ENCODE measurements around the gene ZNHIT2. TPM values are rescaled to one million over a fixed set of nuclear protein-coding genes. Genes with fewer than 3 reads are reported as not detected.

ZNHIT2 gene
- total RNA-seq, 4 donors from 2014 or later, result 9.6 to 40.8 (median 12.2) TPM

DNA sequence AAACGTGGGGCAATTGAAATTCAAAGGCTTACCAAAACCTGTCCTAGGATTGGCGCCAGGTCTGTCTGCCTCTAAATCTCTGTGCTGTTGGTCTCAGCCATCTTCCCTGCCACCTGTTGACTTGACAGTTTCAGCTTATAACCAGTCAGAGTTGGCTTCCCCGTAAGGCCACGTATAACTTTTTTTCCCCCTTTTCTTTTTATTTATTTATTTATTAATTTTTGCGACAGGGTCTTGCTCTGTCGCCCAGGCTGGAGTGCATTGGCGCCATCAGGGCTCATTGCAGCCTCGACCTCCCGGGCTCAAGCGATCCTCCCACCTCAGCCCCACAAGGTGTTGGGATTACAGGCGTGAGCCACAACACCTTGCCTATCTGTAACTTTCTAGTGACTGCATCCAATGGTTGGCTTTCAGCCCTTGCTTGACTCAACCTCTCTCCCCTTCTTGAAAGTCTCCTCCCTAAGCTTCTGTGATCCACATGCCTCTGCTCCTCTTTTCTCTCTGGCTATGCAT is 18.2 kb upstream of the ZNHIT2 start:
- no peak for TF ChIP-seq EP300 (IDR thresholded peaks at IDR 0.05; ENCODE audit: low read depth)
- TF ChIP-seq, protein P1, sequence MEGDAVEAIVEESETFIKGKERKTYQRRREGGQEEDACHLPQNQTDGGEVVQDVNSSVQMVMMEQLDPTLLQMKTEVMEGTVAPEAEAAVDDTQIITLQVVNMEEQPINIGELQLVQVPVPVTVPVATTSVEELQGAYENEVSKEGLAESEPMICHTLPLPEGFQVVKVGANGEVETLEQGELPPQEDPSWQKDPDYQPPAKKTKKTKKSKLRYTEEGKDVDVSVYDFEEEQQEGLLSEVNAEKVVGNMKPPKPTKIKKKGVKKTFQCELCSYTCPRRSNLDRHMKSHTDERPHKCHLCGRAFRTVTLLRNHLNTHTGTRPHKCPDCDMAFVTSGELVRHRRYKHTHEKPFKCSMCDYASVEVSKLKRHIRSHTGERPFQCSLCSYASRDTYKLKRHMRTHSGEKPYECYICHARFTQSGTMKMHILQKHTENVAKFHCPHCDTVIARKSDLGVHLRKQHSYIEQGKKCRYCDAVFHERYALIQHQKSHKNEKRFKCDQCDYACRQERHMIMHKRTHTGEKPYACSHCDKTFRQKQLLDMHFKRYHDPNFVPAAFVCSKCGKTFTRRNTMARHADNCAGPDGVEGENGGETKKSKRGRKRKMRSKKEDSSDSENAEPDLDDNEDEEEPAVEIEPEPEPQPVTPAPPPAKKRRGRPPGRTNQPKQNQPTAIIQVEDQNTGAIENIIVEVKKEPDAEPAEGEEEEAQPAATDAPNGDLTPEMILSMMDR (IDR thresholded peaks at IDR 0.05), result no peak
- TF ChIP-seq POLR2A (IDR thresholded peaks at IDR 0.05), result no peak
- TF ChIP-seq POLR2AphosphoS5 (IDR thresholded peaks at IDR 0.05), result no peak
- in situ Hi-C loops (cut with MboI; ENCODE audit: low pct_ligation_motif_present in 1 of 4, low pct_unique_long_range_greater_than_20kb in 1 of 4, low sequenced_read_pairs in 3 of 4), result loop anchor here in 1 of 4 donors (10.0 kb wide), 1 partner anchor 49 kb away; the partner anchor contains the start of gene CAPN1
- DNase-seq, result no peak
- Histone ChIP-seq H3K27ac (peak overlapping the region; percentile 94 to 97 (median 95)), H3K9me3 (no peaks in the 10 kb centered on the region), H3K4me1 (peaks cover 17 to 39% (median 31%) of the 10 kb centered on the region in 4 donors), H3K4me3 (peak overlapping the region in 3 of 4 donors; percentile 73 to 82 (median 78)), H3K27me3 (no peaks in the 10 kb centered on the region), H3K36me3 (peaks cover 0 to 15% (median 7%) of the 10 kb centered on the region in 4 donors)
- intact Hi-C loops (cut with DNase I; ENCODE audit: low total_unique reads), result no loop called here
- WGBS, 2 donors (ENCODE audit: low coverage in 1 of 2), result 16 to 52% methylated on average over 4 to 11 of the region's 11 CpGs

DNA sequence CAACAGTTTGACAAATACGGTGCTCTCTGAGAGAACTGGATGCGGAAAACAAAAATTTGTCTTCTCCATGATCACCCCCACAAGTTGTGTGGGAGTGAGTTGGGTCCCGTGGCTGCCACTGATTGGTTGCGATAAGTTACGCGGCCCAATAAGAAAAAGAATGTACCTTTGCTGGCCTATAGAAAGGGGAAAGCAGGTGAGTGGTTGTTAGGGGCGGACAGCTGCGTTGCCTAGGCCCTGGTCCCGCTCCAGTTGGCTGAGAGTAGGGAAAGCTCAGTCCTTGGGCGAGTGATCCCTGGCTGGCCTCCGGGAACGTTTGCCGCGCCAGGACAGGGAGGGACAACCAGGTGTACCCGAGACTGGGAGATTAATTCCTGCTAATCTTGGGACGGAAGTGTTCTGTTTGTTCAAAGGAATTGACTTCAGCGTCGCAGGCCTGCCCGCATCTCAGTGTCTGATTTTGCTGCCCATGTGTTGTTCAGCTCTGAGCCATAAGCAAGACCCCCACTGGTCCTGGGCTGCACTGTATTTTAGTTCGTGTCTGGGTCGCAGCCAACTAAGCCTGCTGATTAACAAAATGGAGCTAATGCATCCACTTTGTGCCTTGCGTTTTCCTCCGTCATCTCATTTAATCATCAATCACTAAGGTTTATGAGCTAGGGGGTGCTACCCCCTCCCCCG is 17.6 kb upstream of the ZNHIT2 start:
- Histone ChIP-seq H3K9me3 (no peaks in the 10 kb centered on the region), H3K4me1 (peaks cover 17 to 39% (median 31%) of the 10 kb centered on the region in 4 donors), H3K36me3 (peaks cover 0 to 21% (median 10%) of the 10 kb centered on the region in 4 donors), H3K27ac (peak overlapping the region; percentile 94 to 97 (median 95)), H3K27me3 (no peaks in the 10 kb centered on the region), H3K4me3 (peak overlapping the region; percentile 73 to 82 (median 78))
- WGBS, 2 donors (ENCODE audit: low coverage in 1 of 2), result 0 to 2% methylated on average over 1 to 24 of the region's 24 CpGs
- intact Hi-C loops (cut with DNase I; ENCODE audit: low total_unique reads), result no loop called here
- peak; percentile 6 for TF ChIP-seq POLR2A (IDR thresholded peaks at IDR 0.05)
- no peak for TF ChIP-seq EP300 (IDR thresholded peaks at IDR 0.05; ENCODE audit: low read depth)
- TF ChIP-seq, protein P1 (IDR thresholded peaks at IDR 0.05), result no peak
- TF ChIP-seq POLR2AphosphoS5 (IDR thresholded peaks at IDR 0.05), result peak; percentile 83 to 92 (median 91)
- peak; percentile 95 for DNase-seq
- in situ Hi-C loops (cut with MboI; ENCODE audit: low pct_ligation_motif_present in 1 of 4, low pct_unique_long_range_greater_than_20kb in 1 of 4, low sequenced_read_pairs in 3 of 4), result loop anchor here in 1 of 4 donors (10.0 kb wide), 1 partner anchor 50 kb away; the partner anchor contains the start of gene CAPN1

DNA sequence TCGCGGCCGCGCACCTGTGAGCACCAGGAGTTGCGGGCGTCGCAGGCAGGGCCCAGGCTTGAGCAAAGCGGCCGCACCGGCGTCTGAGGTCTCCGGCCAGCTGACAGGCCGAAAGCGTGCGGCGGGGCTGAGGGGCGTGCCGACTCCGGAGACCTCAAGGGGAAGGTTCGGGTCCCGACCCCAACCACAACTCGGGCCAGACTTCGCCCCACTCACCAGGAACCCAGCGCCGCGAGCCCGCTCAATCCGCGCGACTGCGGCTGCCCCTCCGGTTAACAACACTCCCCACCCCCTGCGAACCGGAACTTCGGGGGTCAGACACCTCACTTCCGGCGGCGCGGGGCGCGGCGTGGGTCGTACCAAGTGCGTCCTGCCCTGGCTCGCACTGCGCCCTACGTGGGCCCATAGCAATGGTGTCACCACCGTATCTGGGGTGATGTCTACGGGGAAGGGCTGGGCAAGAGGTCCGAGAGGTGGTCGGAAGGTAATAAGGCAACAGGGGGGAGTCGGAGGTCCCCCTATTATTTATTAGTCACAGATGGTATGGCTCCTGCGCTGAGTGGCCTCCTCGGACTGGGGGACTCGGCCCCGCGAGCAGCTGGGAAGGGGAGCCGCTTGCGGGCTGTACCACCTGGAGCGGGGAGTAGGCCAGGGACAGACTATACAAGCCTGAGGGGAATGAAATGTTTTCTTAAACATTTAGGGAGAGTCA is 16.9 kb upstream of the ZNHIT2 start, which contains the start of gene SYVN1:
SYVN1 (minus strand) TSS at position 280 of the 712 bp plus-strand sequence. CDS start 918 bp downstream, outside the sequence.
- H3K27me3 ChIP-seq, result no peaks in the 10 kb centered on the region
- in situ Hi-C loops (cut with MboI; ENCODE audit: low pct_ligation_motif_present in 1 of 4, low pct_unique_long_range_greater_than_20kb in 1 of 4, low sequenced_read_pairs in 3 of 4) (loop anchor here in 1 of 4 donors (10.0 kb wide), 1 partner anchor 50 kb away; the partner anchor contains the start of gene CAPN1), intact Hi-C loops (cut with DNase I; ENCODE audit: low total_unique reads) (no loop called here)
- H3K27ac ChIP-seq, result peak within 1 kb of the TSS; percentile 94 to 97 (median 95)
- peak; percentile 95 for DNase-seq
- peaks cover 17 to 39% (median 31%) of the 10 kb centered on the region in 4 donors for H3K4me1 ChIP-seq
- peak within 1 kb of the TSS; percentile 73 to 82 (median 78) for H3K4me3 ChIP-seq
- no peaks in the 10 kb centered on the region for H3K9me3 ChIP-seq
- TF ChIP-seq POLR2AphosphoS5 (IDR thresholded peaks at IDR 0.05) (peak; percentile 99 to 100 (median 99)), POLR2A (IDR thresholded peaks at IDR 0.05) (peak; percentile 99), EP300 (IDR thresholded peaks at IDR 0.05; ENCODE audit: low read depth) (no peak)
- TF ChIP-seq, protein P1 (IDR thresholded peaks at IDR 0.05), result peak in 1 of 5 experiments; percentile 9
- WGBS, 2 donors (ENCODE audit: low coverage in 1 of 2), result 0% methylated on average over 49 of the region's 60 CpGs; no CpG with 5 or more reads in 1 of the 2 donors
- peaks cover 0 to 28% (median 15%) of the 10 kb centered on the region in 4 donors for H3K36me3 ChIP-seq
